Stimulated activated effector memory CD8-positive, alpha-beta T cell treated with anti-CD3 and anti-CD28 coated beads, Interleukin-12 subunit alpha, Interleukin-12 subunit beta, amount 100 ng/mL, for 72 hours (primary cell): ENCODE data around the gene ARRDC5.
"Not testable (repeated sequence)": the region's sequence is repeated elsewhere in the genome, so short reads cannot be mapped to it uniquely, and the experiment has no call there.

ENCODE experiments used
- ATAC-seq: fragments of 150-1000 bp; cut with Tn5 transposase; 2 replicates; pipeline ENCODE4 v1.10.0; 2021
- DNase-seq, 2 donors: peaks; one replicate each; pipeline ENCODE4 v3.0.0; 2021 to 2022; ENCODE audit warnings: low spot score in 2 of 2
- H3K27ac Mint-ChIP-seq: one replicate; pipeline ENCODE4 v1.8.0; 2022; ENCODE audit warnings: mild to moderate bottlenecking, mixed read lengths
- H3K36me3 Mint-ChIP-seq: one replicate; pipeline ENCODE4 v1.8.0; 2022; ENCODE audit warnings: mild to moderate bottlenecking, mixed read lengths
- H3K4me1 Mint-ChIP-seq: one replicate; pipeline ENCODE4 v1.8.0; 2022; ENCODE audit warnings: mixed read lengths
- H3K4me3 Mint-ChIP-seq: one replicate; pipeline ENCODE4 v1.8.0; 2022; ENCODE audit warnings: mild to moderate bottlenecking, mixed read lengths
- H3K9me3 Mint-ChIP-seq: one replicate; pipeline ENCODE4 v1.8.0; 2022; ENCODE audit warnings: mixed read lengths

ARRDC5 gene

GRCh38 chr19:4896372-4896771, 6.3 kb downstream of the ARRDC5 start:
- peak overlapping the region; percentile 63 for H3K27ac Mint-ChIP-seq
- no peaks in the 10 kb centered on the region for H3K4me1 Mint-ChIP-seq
- no peak for ATAC-seq
- DNase-seq, result no peak
- H3K4me3 Mint-ChIP-seq, result no peak overlapping the region
- peaks cover 2% of the 10 kb centered on the region for H3K36me3 Mint-ChIP-seq
- no peaks in the 10 kb centered on the region for H3K9me3 Mint-ChIP-seq

GRCh38 chr19:4892962-4893361, 9.7 kb downstream of the ARRDC5 start:
- not testable (repeated sequence) for H3K4me3 Mint-ChIP-seq, DNase-seq, H3K9me3 Mint-ChIP-seq, H3K4me1 Mint-ChIP-seq, H3K36me3 Mint-ChIP-seq, ATAC-seq, H3K27ac Mint-ChIP-seq

- no peak for DNase-seq
- Mint-ChIP-seq H3K4me3 (no peak overlapping the region), H3K36me3 (peaks cover 7% of the 10 kb centered on the region), H3K9me3 (no peaks in the 10 kb centered on the region), H3K4me1 (no peaks in the 10 kb centered on the region), H3K27ac (no peak overlapping the region)
- ATAC-seq, result no peak
Measured at GRCh38 chr19:4891066-4891465, 11.6 kb downstream of the ARRDC5 start.

- H3K9me3 Mint-ChIP-seq, result no peaks in the 10 kb centered on the region
Measured at GRCh38 chr19:4889034-4889815, 13.5 kb downstream of the ARRDC5 start.

GRCh38 chr19:4887803-4888202, 14.9 kb downstream of the ARRDC5 start:
- not testable (repeated sequence) for H3K4me1 Mint-ChIP-seq, DNase-seq, H3K4me3 Mint-ChIP-seq, ATAC-seq, H3K27ac Mint-ChIP-seq, H3K36me3 Mint-ChIP-seq, H3K9me3 Mint-ChIP-seq

More at GRCh38 chr19:4889034-4889815, 13.5 kb downstream of the ARRDC5 start:
- H3K4me3 Mint-ChIP-seq, result no peak overlapping the region
- no peak overlapping the region for H3K27ac Mint-ChIP-seq
- DNase-seq, result no peak
- ATAC-seq, result no peak
- peaks cover 7% of the 10 kb centered on the region for H3K36me3 Mint-ChIP-seq
- no peaks in the 10 kb centered on the region for H3K4me1 Mint-ChIP-seq

GRCh38 chr19:4884993-4885392, 17.7 kb downstream of the ARRDC5 start:
- H3K27ac Mint-ChIP-seq, H3K36me3 Mint-ChIP-seq, H3K9me3 Mint-ChIP-seq, ATAC-seq, DNase-seq, H3K4me3 Mint-ChIP-seq, H3K4me1 Mint-ChIP-seq: not testable (repeated sequence)

GRCh38 chr19:4882874-4883273, 19.8 kb downstream of the ARRDC5 start:
- ATAC-seq, H3K4me3 Mint-ChIP-seq, H3K9me3 Mint-ChIP-seq, H3K27ac Mint-ChIP-seq, H3K36me3 Mint-ChIP-seq, DNase-seq, H3K4me1 Mint-ChIP-seq: not testable (repeated sequence)

GRCh38 chr19:4879041-4879440, 23.7 kb downstream of the ARRDC5 start:
- Mint-ChIP-seq H3K4me3 (no peak overlapping the region), H3K4me1 (peaks cover 2% of the 10 kb centered on the region), H3K36me3 (no peaks in the 10 kb centered on the region), H3K27ac (no peak overlapping the region), H3K9me3 (no peaks in the 10 kb centered on the region)
- ATAC-seq (no peak), DNase-seq (no peak)

- Mint-ChIP-seq H3K4me1 (peaks cover 7% of the 10 kb centered on the region), H3K36me3 (no peaks in the 10 kb centered on the region), H3K9me3 (no peaks in the 10 kb centered on the region), H3K4me3 (no peak overlapping the region), H3K27ac (no peak overlapping the region)
- DNase-seq, result no peak
- ATAC-seq, result peak; percentile 19
Measured at GRCh38 chr19:4878491-4878968, 24.2 kb downstream of the ARRDC5 start.

GRCh38 chr19:4877753-4878490, 24.8 kb downstream of the ARRDC5 start:
- no peak overlapping the region for H3K4me3 Mint-ChIP-seq
- H3K36me3 Mint-ChIP-seq, result no peaks in the 10 kb centered on the region
- no peak overlapping the region for H3K27ac Mint-ChIP-seq

GRCh38 chr19:4873930-4874329, 28.8 kb downstream of the ARRDC5 start:
- no peaks in the 10 kb centered on the region for H3K36me3 Mint-ChIP-seq
- H3K4me1 Mint-ChIP-seq, result peaks cover 28% of the 10 kb centered on the region
- no peak overlapping the region for H3K27ac Mint-ChIP-seq
- H3K9me3 Mint-ChIP-seq, result no peaks in the 10 kb centered on the region
- DNase-seq, result no peak
- H3K4me3 Mint-ChIP-seq, result no peak overlapping the region
- ATAC-seq, result no peak

More at GRCh38 chr19:4877753-4878490, 24.8 kb downstream of the ARRDC5 start:
- Mint-ChIP-seq H3K9me3 (no peaks in the 10 kb centered on the region), H3K4me1 (peaks cover 7% of the 10 kb centered on the region)
- DNase-seq (no peak), ATAC-seq (no peak)

- DNase-seq, result no peak
- Mint-ChIP-seq H3K4me1 (peaks cover 40% of the 10 kb centered on the region), H3K27ac (no peak overlapping the region), H3K9me3 (no peaks in the 10 kb centered on the region), H3K36me3 (no peaks in the 10 kb centered on the region), H3K4me3 (no peak overlapping the region)
- no peak for ATAC-seq
Measured at GRCh38 chr19:4871711-4872110, 31.0 kb downstream of the ARRDC5 start.

GRCh38 chr19:4870025-4870700, 32.5 kb downstream of the ARRDC5 start:
- ATAC-seq, result peak; percentile 67
- peaks cover 44% of the 10 kb centered on the region for H3K4me1 Mint-ChIP-seq
- H3K9me3 Mint-ChIP-seq, result no peaks in the 10 kb centered on the region
- H3K36me3 Mint-ChIP-seq, result no peaks in the 10 kb centered on the region
- no peak overlapping the region for H3K27ac Mint-ChIP-seq
- no peak overlapping the region for H3K4me3 Mint-ChIP-seq
- peak in 1 of 2 donors; percentile 61 for DNase-seq

GRCh38 chr19:4868286-4868834, 34.3 kb downstream of the ARRDC5 start:
- no peak overlapping the region for H3K27ac Mint-ChIP-seq
- H3K9me3 Mint-ChIP-seq, result no peaks in the 10 kb centered on the region
- H3K36me3 Mint-ChIP-seq, result no peaks in the 10 kb centered on the region
- ATAC-seq (no peak), DNase-seq (no peak)
- peaks cover 38% of the 10 kb centered on the region for H3K4me1 Mint-ChIP-seq
- peak overlapping the region; percentile 74 for H3K4me3 Mint-ChIP-seq
